ENCODE data around the gene PZP. TPM values are rescaled to one million over a fixed set of nuclear protein-coding genes. Genes with fewer than 3 reads are reported as not detected.

Gene PZP
- total and polyA plus RNA-seq, 8 donors, result 0.38 to 3.3 (median 2.5) TPM

GRCh38 chr12:9163392-9163791 is 44.8 kb downstream of the PZP start:
- Histone ChIP-seq H3K27me3 (no peaks in the 10 kb centered on the region), H3K36me3 (no peaks in the 10 kb centered on the region), H3K27ac (peak overlapping the region in 1 of 2 donors; percentile 53), H3K4me1 (no peaks in the 10 kb centered on the region), H3K4me3 (no peak overlapping the region), H3K9me3 (no peaks in the 10 kb centered on the region)
- intact Hi-C loops (cut with DNase I), result no loop called here
- no peak for ATAC-seq
- DNase-seq, result no peak
- TF ChIP-seq CTCF (IDR thresholded peaks at IDR 0.05), result no peak

- no peak for ATAC-seq
- no peaks in the 10 kb centered on the region for H3K36me3 ChIP-seq
- TF ChIP-seq CTCF (IDR thresholded peaks at IDR 0.05), result no peak
- H3K4me3 ChIP-seq, result no peak overlapping the region
- no peak overlapping the region for H3K27ac ChIP-seq
- H3K4me1 ChIP-seq, result no peaks in the 10 kb centered on the region
- H3K9me3 ChIP-seq, result no peaks in the 10 kb centered on the region
- intact Hi-C loops (cut with DNase I), result no loop called here
- DNase-seq, result no peak
- no peaks in the 10 kb centered on the region for H3K27me3 ChIP-seq
Measured at GRCh38 chr12:9156119-9156518, 52.1 kb downstream of the PZP start.

- Histone ChIP-seq H3K27me3 (no peaks in the 10 kb centered on the region), H3K36me3 (no peaks in the 10 kb centered on the region), H3K4me1 (no peaks in the 10 kb centered on the region), H3K9me3 (peaks cover 2 to 18% of the 10 kb centered on the region in 2 donors), H3K27ac (no peak overlapping the region), H3K4me3 (no peak overlapping the region)
- no peak for TF ChIP-seq CTCF (IDR thresholded peaks at IDR 0.05)
- ATAC-seq, result no peak
- no peak for DNase-seq
- intact Hi-C loops (cut with DNase I), result no loop called here
Measured at GRCh38 chr12:9149372-9149771, 58.8 kb downstream of the PZP start.

GRCh38 chr12:9148926-9149325 is 59.3 kb downstream of the PZP start:
- Histone ChIP-seq H3K27me3 (no peaks in the 10 kb centered on the region), H3K36me3 (no peaks in the 10 kb centered on the region), H3K4me3 (no peak overlapping the region), H3K27ac (no peak overlapping the region), H3K9me3 (peaks cover 2 to 22% of the 10 kb centered on the region in 2 donors), H3K4me1 (no peaks in the 10 kb centered on the region)
- intact Hi-C loops (cut with DNase I), result no loop called here
- no peak for ATAC-seq
- no peak for DNase-seq
- TF ChIP-seq CTCF (IDR thresholded peaks at IDR 0.05), result no peak

- no peak for ATAC-seq
- DNase-seq, result no peak
- no peaks in the 10 kb centered on the region for H3K27me3 ChIP-seq
- H3K9me3 ChIP-seq, result peaks cover 2 to 26% of the 10 kb centered on the region in 2 donors
- no peaks in the 10 kb centered on the region for H3K36me3 ChIP-seq
- H3K4me1 ChIP-seq, result no peaks in the 10 kb centered on the region
- H3K4me3 ChIP-seq, result no peak overlapping the region
- intact Hi-C loops (cut with DNase I), result no loop called here
- no peak overlapping the region for H3K27ac ChIP-seq
- TF ChIP-seq CTCF (IDR thresholded peaks at IDR 0.05), result no peak
Measured at GRCh38 chr12:9147461-9147860, 60.7 kb downstream of the PZP start.
